ENCODE data around the gene CDA.

Gene CDA

DNA sequence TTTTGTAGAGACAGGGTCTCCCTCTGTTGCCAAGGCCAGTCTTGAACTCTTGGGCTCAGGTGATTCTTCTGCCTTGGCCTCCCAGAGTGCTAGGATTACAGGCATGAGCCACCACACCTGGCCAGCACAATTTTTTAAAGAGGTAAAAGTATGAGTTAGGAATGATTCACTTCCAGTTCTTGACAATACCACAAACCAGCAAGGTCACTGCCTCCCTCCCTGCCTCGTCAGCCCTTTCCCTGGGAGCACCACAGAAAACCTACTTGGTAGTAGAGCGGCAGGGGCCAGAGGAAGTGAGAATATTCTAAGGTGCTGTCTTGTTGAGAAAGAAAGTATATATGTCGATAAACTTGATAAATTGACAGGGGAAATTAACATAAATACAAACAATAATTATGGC, 10.8 kb upstream of the CDA start:
- H3K4me3 ChIP-seq (ENCODE audit: low read depth, low read length): no peak overlapping the region
- TF ChIP-seq, protein P1, sequence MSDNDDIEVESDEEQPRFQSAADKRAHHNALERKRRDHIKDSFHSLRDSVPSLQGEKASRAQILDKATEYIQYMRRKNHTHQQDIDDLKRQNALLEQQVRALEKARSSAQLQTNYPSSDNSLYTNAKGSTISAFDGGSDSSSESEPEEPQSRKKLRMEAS (IDR thresholded peaks at IDR 0.05; ENCODE audit: low read depth, low read length): no peak
- no peak for TF ChIP-seq POLR2A (IDR thresholded peaks at IDR 0.05; ENCODE audit: extremely low read depth, insufficient read length)
- TF ChIP-seq, protein P2, sequence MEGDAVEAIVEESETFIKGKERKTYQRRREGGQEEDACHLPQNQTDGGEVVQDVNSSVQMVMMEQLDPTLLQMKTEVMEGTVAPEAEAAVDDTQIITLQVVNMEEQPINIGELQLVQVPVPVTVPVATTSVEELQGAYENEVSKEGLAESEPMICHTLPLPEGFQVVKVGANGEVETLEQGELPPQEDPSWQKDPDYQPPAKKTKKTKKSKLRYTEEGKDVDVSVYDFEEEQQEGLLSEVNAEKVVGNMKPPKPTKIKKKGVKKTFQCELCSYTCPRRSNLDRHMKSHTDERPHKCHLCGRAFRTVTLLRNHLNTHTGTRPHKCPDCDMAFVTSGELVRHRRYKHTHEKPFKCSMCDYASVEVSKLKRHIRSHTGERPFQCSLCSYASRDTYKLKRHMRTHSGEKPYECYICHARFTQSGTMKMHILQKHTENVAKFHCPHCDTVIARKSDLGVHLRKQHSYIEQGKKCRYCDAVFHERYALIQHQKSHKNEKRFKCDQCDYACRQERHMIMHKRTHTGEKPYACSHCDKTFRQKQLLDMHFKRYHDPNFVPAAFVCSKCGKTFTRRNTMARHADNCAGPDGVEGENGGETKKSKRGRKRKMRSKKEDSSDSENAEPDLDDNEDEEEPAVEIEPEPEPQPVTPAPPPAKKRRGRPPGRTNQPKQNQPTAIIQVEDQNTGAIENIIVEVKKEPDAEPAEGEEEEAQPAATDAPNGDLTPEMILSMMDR (IDR thresholded peaks at IDR 0.05; ENCODE audit: low read depth, low read length): no peak
- no peak for TF ChIP-seq MYC (IDR thresholded peaks at IDR 0.05; ENCODE audit: low read depth, low read length)
- no peak for DNase-seq (ENCODE audit: low read depth)

DNA sequence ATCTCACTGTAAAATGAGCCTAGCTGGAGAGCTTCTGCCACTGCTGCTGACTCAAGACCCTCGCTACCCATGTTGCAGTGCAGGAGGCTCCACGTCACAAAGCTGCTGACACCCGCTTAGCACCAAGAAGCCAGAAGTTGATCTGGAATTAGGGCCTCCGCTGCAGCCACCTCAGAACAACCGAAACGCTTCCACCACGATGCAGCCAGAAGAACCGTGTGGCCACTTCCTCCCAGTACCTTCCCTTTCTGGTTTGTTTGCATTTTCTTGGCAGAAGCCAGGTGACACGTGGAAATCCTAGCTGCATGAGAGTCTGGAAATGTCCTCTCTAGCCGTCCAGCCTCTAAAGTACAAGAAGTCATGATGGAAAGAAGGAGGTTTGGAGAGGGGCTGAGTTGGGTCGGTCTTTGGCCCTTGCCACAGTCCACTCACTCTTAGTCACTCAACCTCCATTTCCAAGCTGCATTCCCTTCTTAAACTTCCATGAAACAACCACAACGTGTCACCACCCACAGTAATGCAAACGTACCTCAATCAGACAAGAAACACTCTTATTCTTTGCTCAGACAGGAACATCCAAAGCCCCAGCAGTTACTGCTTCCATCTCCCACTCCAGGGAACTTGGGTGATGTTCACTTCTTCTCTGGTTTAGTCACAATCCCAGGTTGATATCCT, 10.0 kb upstream of the CDA start:
- DNase-seq (ENCODE audit: low read depth): no peak
- no peak overlapping the region for H3K4me3 ChIP-seq (ENCODE audit: low read depth, low read length)
- TF ChIP-seq POLR2A (IDR thresholded peaks at IDR 0.05; ENCODE audit: extremely low read depth, insufficient read length): no peak
- TF ChIP-seq, protein P2 (IDR thresholded peaks at IDR 0.05; ENCODE audit: low read depth, low read length): no peak
- TF ChIP-seq, protein P1 (IDR thresholded peaks at IDR 0.05; ENCODE audit: low read depth, low read length): no peak
- no peak for TF ChIP-seq MYC (IDR thresholded peaks at IDR 0.05; ENCODE audit: low read depth, low read length)

DNA sequence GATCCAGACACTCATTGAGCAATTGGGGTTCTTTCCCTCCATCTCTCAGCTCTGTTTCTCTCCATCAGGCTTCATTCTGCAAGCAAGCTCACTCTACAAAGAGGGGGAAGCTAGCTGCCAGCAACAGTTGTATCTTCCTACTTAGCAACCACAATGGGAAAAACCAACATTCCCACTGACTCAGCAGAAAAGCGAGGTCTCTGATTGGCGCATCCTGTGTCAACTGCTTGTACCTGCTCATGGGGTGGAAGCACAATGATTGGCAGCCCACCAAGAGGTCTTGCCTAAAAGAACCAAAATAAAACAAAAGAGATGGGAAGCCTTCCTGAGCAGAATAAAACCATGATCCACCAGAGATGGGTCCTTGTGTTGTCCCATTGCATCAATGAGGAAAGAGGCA, 4.0 kb upstream of the CDA start:
- peak; percentile 11 for DNase-seq (ENCODE audit: low read depth)
- TF ChIP-seq, protein P2 (IDR thresholded peaks at IDR 0.05; ENCODE audit: low read depth, low read length): no peak
- TF ChIP-seq POLR2A (IDR thresholded peaks at IDR 0.05; ENCODE audit: extremely low read depth, insufficient read length) (no peak), MYC (IDR thresholded peaks at IDR 0.05; ENCODE audit: low read depth, low read length) (no peak)
- TF ChIP-seq, protein P1 (IDR thresholded peaks at IDR 0.05; ENCODE audit: low read depth, low read length): no peak
- no peak overlapping the region for H3K4me3 ChIP-seq (ENCODE audit: low read depth, low read length)

- DNase-seq (ENCODE audit: low read depth): peak; percentile 44
- no peak overlapping the region for H3K4me3 ChIP-seq (ENCODE audit: low read depth, low read length)
- TF ChIP-seq, protein P2 (IDR thresholded peaks at IDR 0.05; ENCODE audit: low read depth, low read length): no peak
- no peak for TF ChIP-seq MYC (IDR thresholded peaks at IDR 0.05; ENCODE audit: low read depth, low read length)
- TF ChIP-seq, protein P1 (IDR thresholded peaks at IDR 0.05; ENCODE audit: low read depth, low read length): no peak
- TF ChIP-seq POLR2A (IDR thresholded peaks at IDR 0.05; ENCODE audit: extremely low read depth, insufficient read length): no peak
These were observed 1.8 kb upstream of the CDA start for GRCh38 chr1:20586953-20587660.

GRCh38 chr1:20587661-20588053, 1.2 kb upstream of the CDA start:
- peak; percentile 12 for DNase-seq (ENCODE audit: low read depth)
- no peak overlapping the region for H3K4me3 ChIP-seq (ENCODE audit: low read depth, low read length)

More at GRCh38 chr1:20587661-20588053, 1.2 kb upstream of the CDA start:
- TF ChIP-seq POLR2A (IDR thresholded peaks at IDR 0.05; ENCODE audit: extremely low read depth, insufficient read length): no peak
- TF ChIP-seq, protein P1 (IDR thresholded peaks at IDR 0.05; ENCODE audit: low read depth, low read length): no peak
- TF ChIP-seq, protein P2 (IDR thresholded peaks at IDR 0.05; ENCODE audit: low read depth, low read length): no peak
- no peak for TF ChIP-seq MYC (IDR thresholded peaks at IDR 0.05; ENCODE audit: low read depth, low read length)

Measured in NB4 (cell line).